ENCODE results near the gene TLCD1. TPM values are rescaled to one million over a fixed set of nuclear protein-coding genes. Genes with fewer than 3 reads are reported as not detected.
A peak's percentile ranks its signal among the peaks of the same experiment; 100 is the strongest.
"Not testable (repeated sequence)": the region's sequence is repeated elsewhere in the genome, so short reads cannot be mapped to it uniquely, and the experiment has no call there.

TLCD1 gene
- total and polyA plus RNA-seq, 7 experiments from 2014 or later = 0.69 to 3.0 (median 0.79) TPM; not detected in 4

DNA sequence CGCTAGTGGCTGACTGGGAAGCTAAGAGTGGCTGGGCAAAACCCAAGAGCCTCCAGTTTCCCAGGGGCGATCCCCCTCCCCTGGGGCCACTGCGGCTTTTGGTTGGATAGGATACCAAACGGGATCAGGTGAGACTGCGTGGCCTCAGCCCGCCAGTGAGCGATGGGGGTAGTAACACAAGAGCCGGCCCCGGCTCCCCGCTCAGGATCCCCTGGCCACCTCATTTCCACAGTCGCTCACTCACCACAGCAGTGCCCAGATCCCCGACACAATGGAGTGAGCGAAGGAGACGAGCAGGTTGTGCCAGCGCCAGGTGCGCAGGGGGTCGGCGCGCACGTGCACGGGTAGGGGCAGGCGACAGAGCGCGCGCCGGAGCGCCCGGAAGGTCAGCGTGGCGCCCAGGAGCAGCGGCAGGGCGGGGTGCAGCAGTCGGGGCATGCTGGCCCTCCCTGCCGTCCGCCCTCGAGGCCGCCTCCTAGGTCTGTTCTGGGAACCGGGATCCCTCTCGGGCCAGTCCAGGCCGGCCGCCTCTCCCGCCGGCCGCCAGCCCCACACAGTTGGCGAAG is 290 bp downstream of the TLCD1 start:
- H3K36me3 ChIP-seq (ENCODE audit: control insufficient read depth in 2 of 3, insufficient read depth in 3 of 3, low read length in 3 of 3) = peaks cover 20 to 39% (median 30%) of the 10 kb centered on the region in 3 experiments
- Mint-ChIP-seq H3K4me3 (peak overlapping the region; percentile 67 to 96 (median 82)), H3K27ac (peak overlapping the region in 7 of 9 donors; percentile 23 to 88 (median 70)), H3K4me1 (peaks cover 13 to 69% (median 59%) of the 10 kb centered on the region in 7 donors), H3K36me3 (peaks cover 4 to 31% (median 12%) of the 10 kb centered on the region in 5 donors), H3K27me3 (no peaks in the 10 kb centered on the region), H3K9me3 (no peaks in the 10 kb centered on the region)
- no peaks in the 10 kb centered on the region for H3K27me3 ChIP-seq (ENCODE audit: control insufficient read depth in 2 of 2, insufficient read depth in 2 of 2, low read length in 2 of 2)
- DNase-seq (peak in 4 of 9 donors; percentile 26 to 40 (median 36)), ATAC-seq (no peak)
- H3K4me1 ChIP-seq (ENCODE audit: control insufficient read depth in 2 of 2, insufficient read depth in 2 of 2, low read length in 2 of 2) = peaks cover 34 to 44% of the 10 kb centered on the region in 2 donors
- peak overlapping the region; percentile 65 for H3K27ac ChIP-seq (ENCODE audit: low read depth, low read length)
- peak overlapping the region; percentile 18 for H3K4me3 ChIP-seq (ENCODE audit: low read length)
- ChIA-PET CTCF (interaction anchor here (0.6 to 10.6 kb wide), 20 partner anchors 8 to 239 kb away, joined by 3 to 331 read pairs (median 4); partner anchors contain the start of genes FLOT2, PROCA1, SDF2 and SUPT6H), POLR2A (interaction anchor here (1.2 to 9.2 kb wide), 10 partner anchors 14 to 226 kb away, joined by 3 to 269 read pairs (median 14); partner anchors contain the start of genes ALDOC, BLTP2, DHRS13 and FLOT2)
- intact Hi-C loops (cut with micrococcal nuclease) = loop anchor here (2.0 to 10.0 kb wide), 6 partner anchors 78 to 567 kb away; partner anchors contain the start of genes BLTP2 (in 1 of the 2), FAM222B (in 1 of the 2) and NUFIP2 (in 1 of the 2)
- no peaks in the 10 kb centered on the region for H3K9me3 ChIP-seq (ENCODE audit: control insufficient read depth in 2 of 3, low read length in 3 of 3)

DNA sequence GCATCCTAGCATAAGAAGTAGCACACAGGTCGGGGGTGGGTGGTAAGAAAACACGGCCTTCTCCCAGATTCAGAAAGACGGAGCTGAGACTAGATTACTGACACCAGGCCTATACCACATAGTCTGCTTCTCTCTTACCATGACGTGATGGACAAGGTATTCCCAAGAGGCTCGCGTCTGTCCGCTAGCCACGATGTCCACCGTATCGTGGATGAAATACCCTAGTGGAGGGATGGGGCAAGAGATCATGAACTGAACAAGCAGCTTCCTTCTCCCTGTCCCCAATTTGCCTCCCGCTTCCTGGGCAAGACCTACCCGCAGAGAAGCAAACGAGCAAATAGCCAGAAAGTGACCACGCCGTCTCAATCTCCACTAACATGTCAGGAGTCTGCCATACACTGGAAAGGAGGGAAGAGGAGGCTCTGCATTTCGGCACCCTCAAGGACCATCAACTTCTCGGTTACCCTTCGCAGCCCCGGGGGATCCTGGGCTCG is 820 bp downstream of the TLCD1 start:
- peaks cover 36 to 49% of the 10 kb centered on the region in 2 donors for H3K4me1 ChIP-seq (ENCODE audit: control insufficient read depth in 2 of 2, insufficient read depth in 2 of 2, low read length in 2 of 2)

DNA sequence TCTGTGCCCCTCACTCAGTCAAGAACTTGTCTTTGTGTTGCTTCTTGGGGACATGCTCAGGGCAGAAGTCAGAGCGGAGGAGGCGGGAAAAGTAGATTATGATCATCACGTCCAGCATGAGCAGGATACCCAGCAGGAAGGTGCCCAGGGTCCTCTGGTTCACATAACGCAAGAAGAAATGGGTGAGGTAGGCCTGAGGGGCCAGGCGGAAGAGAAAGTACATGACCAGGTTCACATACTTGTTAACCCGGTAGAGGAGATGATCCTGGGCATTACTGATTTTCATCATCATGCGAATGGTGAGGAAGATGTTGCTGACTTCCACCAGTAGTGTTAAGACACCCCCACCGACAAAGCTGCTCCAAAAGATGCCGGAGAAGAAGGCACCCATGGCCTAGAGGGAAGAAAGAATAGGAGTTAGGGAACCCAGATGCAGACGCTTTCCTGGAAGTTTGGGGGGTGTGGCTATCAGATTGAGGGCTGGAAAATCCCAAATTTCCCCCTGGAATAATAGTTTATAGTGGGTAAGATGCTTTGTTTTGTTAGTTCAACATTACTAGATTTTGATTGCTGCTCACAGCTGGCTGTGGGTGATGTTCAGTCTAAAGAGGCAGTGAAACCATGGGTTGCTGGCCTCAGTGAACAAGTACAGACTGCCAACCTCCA is 1.4 kb downstream of the TLCD1 start:
- peak overlapping the region in 8 of 9 donors; percentile 23 to 88 (median 77) for H3K27ac Mint-ChIP-seq
- ATAC-seq (no peak), DNase-seq (no peak)
- Histone ChIP-seq H3K27ac (ENCODE audit: low read depth, low read length) (no peak overlapping the region), H3K4me3 (ENCODE audit: low read length) (no peak overlapping the region), H3K9me3 (ENCODE audit: control insufficient read depth in 2 of 3, low read length in 3 of 3) (no peaks in the 10 kb centered on the region), H3K36me3 (ENCODE audit: control insufficient read depth in 2 of 3, insufficient read depth in 3 of 3, low read length in 3 of 3) (peaks cover 20 to 39% (median 32%) of the 10 kb centered on the region in 3 experiments), H3K27me3 (ENCODE audit: control insufficient read depth in 2 of 2, insufficient read depth in 2 of 2, low read length in 2 of 2) (no peaks in the 10 kb centered on the region), H3K4me1 (ENCODE audit: control insufficient read depth in 2 of 2, insufficient read depth in 2 of 2, low read length in 2 of 2) (peaks cover 36 to 49% of the 10 kb centered on the region in 2 donors)
- peaks cover 4 to 42% (median 22%) of the 10 kb centered on the region in 5 donors for H3K36me3 Mint-ChIP-seq
- ChIA-PET CTCF (interaction anchor here (0.9 to 10.6 kb wide), 2 partner anchors 24 to 229 kb away, joined by 3 to 331 read pairs; partner anchors contain the start of gene TRAF4), POLR2A (interaction anchor here (0.5 to 9.2 kb wide), 7 partner anchors 13 to 1996 kb away, joined by 3 to 269 read pairs (median 6); partner anchors contain the start of genes ALDOC, FLOT2, PROCA1 and SDF2)
- no peaks in the 10 kb centered on the region for H3K27me3 Mint-ChIP-seq
- H3K9me3 Mint-ChIP-seq = no peaks in the 10 kb centered on the region
- intact Hi-C loops (cut with micrococcal nuclease) = loop anchor here in 1 of 2 donors (5.0 to 10.0 kb wide), 3 partner anchors 77 to 568 kb away; partner anchors contain the start of genes BLTP2 and NUFIP2
- H3K4me3 Mint-ChIP-seq = peak overlapping the region; percentile 67 to 96 (median 82)
- peaks cover 19 to 73% (median 69%) of the 10 kb centered on the region in 7 donors for H3K4me1 Mint-ChIP-seq

More for the DNA sequence above, 820 bp downstream of the TLCD1 start:
- no peaks in the 10 kb centered on the region for H3K9me3 Mint-ChIP-seq
- Histone ChIP-seq H3K9me3 (ENCODE audit: control insufficient read depth in 2 of 3, low read length in 3 of 3) (no peaks in the 10 kb centered on the region), H3K36me3 (ENCODE audit: control insufficient read depth in 2 of 3, insufficient read depth in 3 of 3, low read length in 3 of 3) (peaks cover 20 to 39% (median 32%) of the 10 kb centered on the region in 3 experiments), H3K4me3 (ENCODE audit: low read length) (no peak overlapping the region), H3K27me3 (ENCODE audit: control insufficient read depth in 2 of 2, insufficient read depth in 2 of 2, low read length in 2 of 2) (no peaks in the 10 kb centered on the region), H3K27ac (ENCODE audit: low read depth, low read length) (peak overlapping the region; percentile 65)
- intact Hi-C loops (cut with micrococcal nuclease) = loop anchor here in 1 of 2 donors (5.0 to 10.0 kb wide), 3 partner anchors 78 to 567 kb away; partner anchors contain the start of genes BLTP2 and NUFIP2
- peaks cover 4 to 36% (median 17%) of the 10 kb centered on the region in 5 donors for H3K36me3 Mint-ChIP-seq
- ATAC-seq (no peak), DNase-seq (no peak)
- peak overlapping the region; percentile 67 to 96 (median 82) for H3K4me3 Mint-ChIP-seq
- H3K27me3 Mint-ChIP-seq = no peaks in the 10 kb centered on the region
- H3K4me1 Mint-ChIP-seq = peaks cover 18 to 74% (median 64%) of the 10 kb centered on the region in 7 donors
- POLR2A ChIA-PET = interaction anchor here (1.4 to 9.2 kb wide), 7 partner anchors 14 to 177 kb away, joined by 3 to 269 read pairs (median 17); partner anchors contain the start of genes ALDOC, DHRS13, FLOT2 and PROCA1
- CTCF ChIA-PET = interaction anchor here (0.6 to 10.6 kb wide), 3 partner anchors 9 to 228 kb away, joined by 3 to 331 read pairs (median 3); partner anchors contain the start of gene TRAF4
- peak overlapping the region; percentile 23 to 88 (median 80) for H3K27ac Mint-ChIP-seq

DNA sequence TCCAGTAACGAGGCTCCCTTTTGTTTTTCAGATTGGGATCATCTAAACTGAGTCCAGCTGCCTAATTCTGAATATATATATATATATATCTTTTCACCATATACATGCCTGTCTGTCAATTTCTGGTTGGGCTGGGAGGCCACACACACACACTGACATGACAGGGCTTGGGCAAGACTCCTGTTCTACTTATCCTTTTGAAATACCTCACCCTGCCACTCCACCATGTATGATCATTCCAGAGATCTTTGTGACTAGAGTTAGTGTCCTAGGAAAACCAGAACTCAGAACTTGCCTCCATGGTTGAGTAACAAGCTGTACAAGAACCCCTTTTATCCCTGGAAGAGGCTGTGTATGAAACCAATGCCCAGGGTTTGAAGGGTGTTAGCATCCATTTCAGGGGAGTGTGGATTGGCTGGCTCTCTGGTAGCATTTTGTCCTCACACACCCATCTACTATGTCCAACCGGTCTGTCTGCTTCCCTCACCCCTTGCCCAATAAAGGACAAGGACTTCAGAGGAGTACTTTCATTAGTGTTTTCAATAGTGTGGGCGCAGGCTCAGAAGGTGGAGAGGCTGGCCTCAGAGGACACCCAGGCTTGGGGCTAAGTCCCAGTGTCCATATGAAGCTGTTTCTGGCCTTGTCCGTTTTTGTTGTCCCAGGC is 2.1 kb downstream of the TLCD1 start:
- DNase-seq; H3K4me3 ChIP-seq (ENCODE audit: low read length); H3K27me3 Mint-ChIP-seq; H3K9me3 Mint-ChIP-seq; H3K27ac ChIP-seq (ENCODE audit: low read depth, low read length); H3K27me3 ChIP-seq (ENCODE audit: control insufficient read depth in 2 of 2, insufficient read depth in 2 of 2, low read length in 2 of 2); H3K9me3 ChIP-seq (ENCODE audit: control insufficient read depth in 2 of 3, low read length in 3 of 3); ATAC-seq: not testable (repeated sequence)
- Mint-ChIP-seq H3K4me3 (peak overlapping the region in 9 of 10 donors; percentile 37 to 96 (median 80)), H3K36me3 (peaks cover 4 to 42% (median 23%) of the 10 kb centered on the region in 5 donors), H3K27ac (peak overlapping the region in 7 of 9 donors; percentile 23 to 88 (median 69)), H3K4me1 (peaks cover 21 to 76% (median 72%) of the 10 kb centered on the region in 7 donors)
- Histone ChIP-seq H3K4me1 (ENCODE audit: control insufficient read depth in 2 of 2, insufficient read depth in 2 of 2, low read length in 2 of 2) (peaks cover 36 to 50% of the 10 kb centered on the region in 2 donors), H3K36me3 (ENCODE audit: control insufficient read depth in 2 of 3, insufficient read depth in 3 of 3, low read length in 3 of 3) (peaks cover 20 to 39% (median 32%) of the 10 kb centered on the region in 3 experiments)
- intact Hi-C loops (cut with micrococcal nuclease) = loop anchor here in 1 of 2 donors (10.0 kb wide), 1 partner anchor 421 kb away; no protein-coding TSS in a partner anchor
- CTCF ChIA-PET = interaction anchor here (10.6 kb wide), 1 partner anchor 24 kb away, joined by 331 read pairs; the partner anchor contains the start of gene TRAF4
- POLR2A ChIA-PET = interaction anchor here (0.5 to 9.2 kb wide), 7 partner anchors 12 to 1997 kb away, joined by 3 to 269 read pairs (median 5); partner anchors contain the start of genes FLOT2, PROCA1, SDF2 and SUPT6H

DNA sequence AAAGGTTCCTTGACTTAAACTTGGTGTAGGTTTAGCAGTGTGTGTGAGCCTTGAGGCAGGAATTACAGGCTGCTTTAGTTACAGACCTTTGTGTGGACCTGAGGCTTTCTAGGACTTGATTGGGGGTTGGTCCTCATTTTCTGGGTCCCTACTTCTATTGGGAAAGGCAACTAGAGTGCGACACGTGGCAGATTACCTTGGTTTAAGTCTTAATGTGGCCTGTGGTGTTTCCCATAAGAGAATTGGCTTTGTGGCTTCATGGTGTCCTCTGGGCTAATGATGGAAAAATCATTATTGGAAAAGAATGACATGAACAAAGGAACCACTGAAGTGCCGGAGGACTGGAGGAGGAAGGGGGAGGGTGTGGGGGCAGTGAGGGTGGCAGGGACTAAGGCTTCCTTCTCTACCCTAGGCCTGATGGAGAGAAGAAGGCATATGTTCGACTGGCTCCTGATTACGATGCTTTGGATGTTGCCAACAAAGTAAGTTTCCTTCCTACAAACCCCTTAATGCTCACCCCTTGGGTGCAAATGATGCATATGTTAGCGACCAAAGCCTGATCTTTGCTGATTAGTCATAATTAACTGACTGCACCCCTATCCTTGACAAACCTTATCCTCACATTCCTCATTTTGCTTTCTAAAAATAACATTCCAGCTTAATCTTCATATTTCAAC is 2.7 kb downstream of the TLCD1 start:
- H3K36me3 Mint-ChIP-seq = peaks cover 4 to 42% (median 23%) of the 10 kb centered on the region in 5 donors
- Histone ChIP-seq H3K27ac (ENCODE audit: low read depth, low read length) (peak overlapping the region; percentile 82), H3K4me3 (ENCODE audit: low read length) (no peak overlapping the region), H3K36me3 (ENCODE audit: control insufficient read depth in 2 of 3, insufficient read depth in 3 of 3, low read length in 3 of 3) (peaks cover 20 to 36% (median 32%) of the 10 kb centered on the region in 3 experiments), H3K4me1 (ENCODE audit: control insufficient read depth in 2 of 2, insufficient read depth in 2 of 2, low read length in 2 of 2) (peaks cover 36 to 49% of the 10 kb centered on the region in 2 donors), H3K27me3 (ENCODE audit: control insufficient read depth in 2 of 2, insufficient read depth in 2 of 2, low read length in 2 of 2) (no peaks in the 10 kb centered on the region), H3K9me3 (ENCODE audit: control insufficient read depth in 2 of 3, low read length in 3 of 3) (no peaks in the 10 kb centered on the region)
- H3K27ac Mint-ChIP-seq = peak overlapping the region in 7 of 9 donors; percentile 24 to 70 (median 59)
- DNase-seq (no peak), ATAC-seq (no peak)
- H3K4me1 Mint-ChIP-seq = peaks cover 24 to 78% (median 74%) of the 10 kb centered on the region in 7 donors
- ChIA-PET POLR2A (interaction anchor here (0.7 to 6.1 kb wide), 3 partner anchors 12 to 174 kb away, joined by 3 to 35 read pairs (median 5); partner anchors contain the start of genes FLOT2 and PROCA1), CTCF (interaction anchor here (10.6 kb wide), 1 partner anchor 25 kb away, joined by 331 read pairs; the partner anchor contains the start of gene TRAF4)
- peak overlapping the region; percentile 3 to 71 (median 24) for H3K4me3 Mint-ChIP-seq
- H3K9me3 Mint-ChIP-seq = peaks cover 0 to 2% (median 0%) of the 10 kb centered on the region in 11 donors
- intact Hi-C loops (cut with micrococcal nuclease) = loop anchor here in 1 of 2 donors (10.0 kb wide), 1 partner anchor 422 kb away; no protein-coding TSS in a partner anchor
- peaks cover 0 to 8% (median 0%) of the 10 kb centered on the region in 5 donors for H3K27me3 Mint-ChIP-seq
